ENCODE measurements around the gene PTGIS. TPM values are rescaled to one million over a fixed set of nuclear protein-coding genes. Genes with fewer than 3 reads are reported as not detected.

PTGIS gene
- total RNA-seq, 2 donors from 2014 or later: 0.08 TPM; not detected in 1

GRCh38 chr20:49455691-49456090, 112.2 kb downstream of the PTGIS start:
- Mint-ChIP-seq H3K36me3 (no peaks in the 10 kb centered on the region), H3K27ac (no peak overlapping the region), H3K9me3 (no peaks in the 10 kb centered on the region), H3K4me1 (ENCODE audit: low read depth in 2 of 2) (no peaks in the 10 kb centered on the region), H3K27me3 (peaks cover 27 to 49% of the 10 kb centered on the region in 2 donors), H3K4me3 (no peak overlapping the region)
- ATAC-seq (no peak), DNase-seq (ENCODE audit: low spot score) (no peak)

Other genes with a start within 250 kb of the PTGIS start
- not detected for gene KCNB1, start 85.5 kb downstream of the PTGIS start, total RNA-seq
- 10 to 100 TPM; 62.1 to 74.9 TPM for gene B4GALT5, start 145.7 kb upstream of the PTGIS start, total RNA-seq
- 10 to 100 TPM; 22.0 to 27.6 TPM for gene SLC9A8, start 244.7 kb upstream of the PTGIS start, total RNA-seq